ENCODE data around the gene SPAG6. TPM values are rescaled to one million over a fixed set of nuclear protein-coding genes. Genes with fewer than 3 reads are reported as not detected.

SPAG6 gene
- total RNA-seq, 2 experiments from 2014 or later: not detected

DNA sequence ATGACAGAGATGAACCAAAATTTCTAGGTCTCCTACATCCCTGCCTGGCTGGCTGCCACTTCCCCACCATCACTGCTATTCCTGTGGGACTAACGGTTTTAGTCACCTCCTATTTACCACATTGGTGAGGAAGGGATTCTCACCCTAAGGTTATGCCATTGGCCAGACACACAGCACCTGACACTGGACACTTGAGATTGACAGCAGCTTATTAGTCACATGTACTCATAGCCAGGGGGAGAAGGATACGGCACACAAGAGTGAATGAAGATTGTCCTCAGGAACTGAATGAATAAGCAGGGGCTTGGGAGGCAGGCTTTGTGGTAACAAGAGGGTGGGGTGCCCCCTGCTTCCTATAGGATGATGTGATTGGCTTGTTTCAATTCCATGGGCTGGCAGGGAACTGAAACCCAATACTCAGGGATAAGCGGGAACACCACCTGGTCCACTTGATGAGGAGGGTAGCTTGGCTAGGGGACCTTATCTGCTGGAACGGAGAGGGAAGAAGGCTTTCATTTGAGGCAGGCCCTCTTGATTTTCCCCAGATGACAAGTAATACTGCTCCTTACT, 99.0 kb downstream of the SPAG6 start:
- H3K4me3 Mint-ChIP-seq: no peak overlapping the region
- no peaks in the 10 kb centered on the region for H3K9me3 Mint-ChIP-seq
- H3K27ac Mint-ChIP-seq: no peak overlapping the region
- peaks cover 7% of the 10 kb centered on the region for H3K4me1 Mint-ChIP-seq (ENCODE audit: low read depth)
- CTCF ChIA-PET: interaction anchor here (0.9 kb wide), 1 partner anchor 948 kb away, joined by 3 read pairs; no protein-coding TSS in a partner anchor
- no peaks in the 10 kb centered on the region for H3K36me3 Mint-ChIP-seq (ENCODE audit: low read depth)
- DNase-seq: no peak
- peaks cover 2% of the 10 kb centered on the region for H3K27me3 Mint-ChIP-seq (ENCODE audit: low read depth)
- intact Hi-C loops (cut with micrococcal nuclease): no loop called here

DNA sequence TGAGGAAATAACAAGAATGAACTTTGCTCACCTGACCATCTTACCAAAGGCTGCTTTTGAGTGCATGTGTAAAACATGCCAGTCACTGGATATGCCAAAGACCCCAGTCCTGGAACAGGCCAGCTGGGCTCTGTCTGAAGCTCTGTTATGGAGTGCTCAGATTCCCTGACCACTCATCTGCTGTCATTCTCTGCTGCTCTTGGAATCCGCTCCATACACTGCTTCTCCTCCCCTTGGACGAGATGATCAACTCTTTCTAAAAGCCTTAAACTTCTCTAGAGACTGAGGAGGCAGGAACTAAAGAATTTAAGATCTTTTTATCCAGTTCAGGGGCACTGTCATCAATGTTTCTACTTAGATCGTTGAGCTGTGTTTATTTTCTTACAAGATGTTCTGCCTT, 100.2 kb downstream of the SPAG6 start:
- Mint-ChIP-seq H3K9me3 (no peaks in the 10 kb centered on the region), H3K36me3 (ENCODE audit: low read depth) (no peaks in the 10 kb centered on the region), H3K27me3 (ENCODE audit: low read depth) (peaks cover 2% of the 10 kb centered on the region), H3K4me3 (no peak overlapping the region), H3K27ac (no peak overlapping the region), H3K4me1 (ENCODE audit: low read depth) (peaks cover 3% of the 10 kb centered on the region)
- intact Hi-C loops (cut with micrococcal nuclease): no loop called here
- CTCF ChIA-PET: interaction anchor here (0.6 kb wide), 1 partner anchor 499 kb away, joined by 4 read pairs; no protein-coding TSS in a partner anchor
- no peak for DNase-seq

DNA sequence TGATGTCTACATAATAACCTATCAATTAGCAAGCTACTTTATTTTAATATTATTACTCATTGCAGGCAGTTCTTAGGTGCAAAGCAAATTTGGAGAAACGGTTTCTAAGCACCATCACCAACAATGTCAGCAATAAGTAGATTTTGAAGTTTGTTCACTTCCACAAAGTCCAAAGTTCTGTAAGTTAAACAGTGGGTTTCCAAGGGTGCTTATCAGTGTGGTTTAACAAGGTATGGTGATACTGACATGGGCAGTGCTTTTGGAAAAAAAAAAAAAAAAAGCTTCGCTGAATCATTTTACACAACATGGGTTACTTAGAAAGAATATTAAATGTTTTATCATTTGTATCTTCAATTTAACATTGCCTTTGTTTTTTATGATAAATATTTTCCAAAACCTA, 101.8 kb downstream of the SPAG6 start:
- intact Hi-C loops (cut with micrococcal nuclease): no loop called here
- CTCF ChIA-PET: interaction anchor here (1.1 kb wide), 1 partner anchor 41 kb away, joined by 3 read pairs; no protein-coding TSS in a partner anchor
- no peak overlapping the region for H3K4me3 Mint-ChIP-seq

DNA sequence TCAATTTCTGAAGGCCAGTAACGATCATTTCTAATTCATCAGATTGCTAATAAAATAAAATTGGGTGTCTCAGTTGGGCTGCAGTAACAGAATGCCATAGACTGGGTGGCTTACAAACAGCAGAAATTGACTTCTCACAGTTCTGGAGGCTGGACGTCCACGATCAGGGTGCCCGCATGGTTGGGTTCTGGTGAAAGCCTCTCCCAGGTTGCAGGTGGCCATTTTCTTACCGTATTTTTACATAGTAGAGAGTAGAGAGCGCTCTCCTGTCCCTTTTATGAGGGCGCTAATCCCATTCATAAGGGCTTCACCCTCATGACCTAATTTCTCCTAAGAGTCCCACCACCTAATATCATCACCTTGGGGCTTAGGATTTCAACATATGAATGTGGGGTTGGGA, 106.0 kb downstream of the SPAG6 start:
- Mint-ChIP-seq H3K9me3 (no peaks in the 10 kb centered on the region), H3K27me3 (ENCODE audit: low read depth) (peaks cover 2% of the 10 kb centered on the region), H3K27ac (no peak overlapping the region), H3K4me3 (no peak overlapping the region), H3K36me3 (ENCODE audit: low read depth) (no peaks in the 10 kb centered on the region), H3K4me1 (ENCODE audit: low read depth) (peaks cover 6% of the 10 kb centered on the region)
- intact Hi-C loops (cut with micrococcal nuclease): no loop called here
- CTCF ChIA-PET: no interaction called here
- no peak for DNase-seq

More for the DNA sequence above, 101.8 kb downstream of the SPAG6 start:
- H3K4me1 Mint-ChIP-seq (ENCODE audit: low read depth): peaks cover 3% of the 10 kb centered on the region
- no peak for DNase-seq
- no peaks in the 10 kb centered on the region for H3K36me3 Mint-ChIP-seq (ENCODE audit: low read depth)
- peaks cover 2% of the 10 kb centered on the region for H3K27me3 Mint-ChIP-seq (ENCODE audit: low read depth)
- H3K27ac Mint-ChIP-seq: no peak overlapping the region
- H3K9me3 Mint-ChIP-seq: no peaks in the 10 kb centered on the region

DNA sequence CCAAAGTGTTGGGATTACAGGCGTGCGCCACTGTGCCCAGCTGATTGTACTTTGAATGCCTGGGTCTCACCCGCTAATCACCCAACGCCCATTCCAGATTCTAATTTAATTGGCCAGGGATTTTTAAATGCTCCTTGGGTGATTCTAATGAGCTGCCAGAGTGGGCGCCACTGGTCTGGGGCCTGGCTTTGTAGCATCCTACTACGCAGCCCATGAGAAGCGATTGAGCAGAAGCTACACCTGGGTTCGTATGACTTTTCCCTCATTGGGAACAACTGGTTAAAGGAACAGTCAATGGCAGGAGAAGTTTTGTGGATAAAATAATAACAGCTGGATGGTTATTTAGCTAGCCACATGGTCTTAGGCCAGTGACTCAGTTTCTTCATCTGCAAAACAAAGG, 108.0 kb downstream of the SPAG6 start:
- no peak overlapping the region for H3K4me3 Mint-ChIP-seq
- H3K27ac Mint-ChIP-seq: no peak overlapping the region
- intact Hi-C loops (cut with micrococcal nuclease): no loop called here
- H3K4me1 Mint-ChIP-seq (ENCODE audit: low read depth): peaks cover 6% of the 10 kb centered on the region
- no peaks in the 10 kb centered on the region for H3K27me3 Mint-ChIP-seq (ENCODE audit: low read depth)
- CTCF ChIA-PET: interaction anchor here (0.6 kb wide), 1 partner anchor 113 kb away, joined by 4 read pairs; no protein-coding TSS in a partner anchor
- no peaks in the 10 kb centered on the region for H3K9me3 Mint-ChIP-seq
- no peaks in the 10 kb centered on the region for H3K36me3 Mint-ChIP-seq (ENCODE audit: low read depth)
- no peak for DNase-seq

DNA sequence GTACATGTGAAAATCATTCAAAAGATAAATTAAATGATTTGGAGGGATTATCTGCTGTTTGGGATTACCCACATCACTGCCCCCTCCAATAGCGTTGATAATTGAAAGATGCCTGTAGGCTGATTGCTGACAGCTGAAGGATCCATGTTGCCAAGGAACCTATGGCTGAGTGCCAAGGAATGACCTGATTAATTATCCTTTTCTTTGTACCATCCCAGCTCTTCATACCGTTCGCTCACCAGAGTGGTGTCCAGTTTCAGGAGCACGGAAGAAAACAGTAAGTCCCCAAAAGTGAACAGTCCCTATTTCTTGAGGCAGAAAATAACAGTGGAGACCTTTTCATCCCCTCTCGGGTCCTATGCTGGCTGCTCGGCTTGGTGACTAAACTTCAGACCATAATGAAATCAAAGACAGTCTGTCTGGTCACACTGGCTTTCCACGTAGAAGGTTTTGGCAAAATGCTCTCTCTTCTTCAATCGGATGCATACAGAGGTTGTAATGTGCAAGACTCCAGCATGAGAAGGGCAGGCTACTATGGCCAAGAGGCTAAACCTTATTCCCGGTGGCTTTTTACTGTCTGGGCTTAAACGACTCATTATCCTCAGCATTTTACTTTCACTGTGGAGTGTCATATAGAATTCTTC, 108.8 kb downstream of the SPAG6 start:
- DNase-seq: no peak
- H3K27ac Mint-ChIP-seq: no peak overlapping the region
- intact Hi-C loops (cut with micrococcal nuclease): no loop called here
- peaks cover 6% of the 10 kb centered on the region for H3K4me1 Mint-ChIP-seq (ENCODE audit: low read depth)
- no peaks in the 10 kb centered on the region for H3K27me3 Mint-ChIP-seq (ENCODE audit: low read depth)
- CTCF ChIA-PET: interaction anchor here (0.6 kb wide), 1 partner anchor 114 kb away, joined by 4 read pairs; no protein-coding TSS in a partner anchor
- no peaks in the 10 kb centered on the region for H3K9me3 Mint-ChIP-seq
- H3K36me3 Mint-ChIP-seq (ENCODE audit: low read depth): no peaks in the 10 kb centered on the region
- no peak overlapping the region for H3K4me3 Mint-ChIP-seq

DNA sequence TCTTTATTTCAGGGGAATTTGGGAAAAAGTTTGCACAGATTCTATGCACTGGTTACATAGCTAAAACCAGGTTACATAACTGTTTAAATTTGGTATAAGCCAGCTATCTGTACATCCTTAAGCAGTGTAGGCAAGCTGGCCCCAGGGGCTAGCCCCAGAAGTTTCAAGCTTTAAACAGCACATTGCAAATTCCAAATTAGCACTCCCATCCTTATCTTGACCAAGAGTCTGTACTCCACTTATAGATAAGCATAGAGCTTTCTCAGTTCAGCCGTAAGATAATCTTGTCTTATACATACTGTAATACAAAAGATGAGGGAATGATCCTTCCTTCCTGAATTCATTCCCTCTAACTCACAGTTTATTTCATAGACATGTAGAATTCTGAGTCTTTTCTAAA, 109.3 kb downstream of the SPAG6 start:
- CTCF ChIA-PET: interaction anchor here (1.2 to 2.0 kb wide), 2 partner anchors 21 to 535 kb away, joined by 3 to 5 read pairs; no protein-coding TSS in a partner anchor
- no peak for DNase-seq
- Mint-ChIP-seq H3K4me3 (no peak overlapping the region), H3K4me1 (ENCODE audit: low read depth) (peaks cover 6% of the 10 kb centered on the region), H3K27ac (no peak overlapping the region), H3K9me3 (no peaks in the 10 kb centered on the region), H3K36me3 (ENCODE audit: low read depth) (no peaks in the 10 kb centered on the region), H3K27me3 (ENCODE audit: low read depth) (no peaks in the 10 kb centered on the region)
- intact Hi-C loops (cut with micrococcal nuclease): no loop called here

DNA sequence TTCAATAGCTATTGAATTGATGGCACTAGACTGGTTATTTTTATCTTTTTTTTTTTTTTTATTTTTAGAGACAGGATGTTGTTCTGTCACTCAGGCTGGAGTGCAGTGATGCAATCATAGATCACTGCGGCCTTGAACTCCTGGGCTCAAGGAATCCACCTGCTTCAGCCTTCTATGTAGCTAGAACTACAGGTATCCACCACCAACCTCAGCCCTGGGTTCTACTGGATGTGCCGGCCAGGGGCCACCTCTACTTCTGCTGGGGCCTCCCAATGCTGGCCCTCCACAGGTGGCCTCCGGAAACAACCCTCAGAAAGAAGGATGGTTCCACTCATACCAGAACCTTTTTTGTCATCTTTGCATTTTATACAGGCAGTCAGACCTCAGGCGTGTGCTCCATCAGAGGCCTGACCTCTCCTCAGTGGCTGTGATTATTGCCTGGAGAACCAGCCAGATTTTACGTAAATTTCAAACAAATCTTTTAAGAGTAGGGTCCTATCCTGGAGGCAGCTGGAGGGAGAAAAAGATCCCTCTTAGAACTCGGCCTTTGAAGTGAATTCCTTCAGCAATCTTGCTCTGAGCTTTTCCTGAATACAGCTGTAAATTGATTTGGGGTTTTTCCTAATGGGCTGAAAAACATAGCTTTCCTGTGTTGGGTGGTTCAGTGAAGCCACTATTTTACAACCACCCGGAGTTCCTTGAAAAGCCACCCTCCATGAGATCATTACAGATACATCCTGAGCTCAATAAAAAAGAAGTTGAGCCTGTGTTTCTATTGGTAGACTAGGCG, 110.0 kb downstream of the SPAG6 start:
- H3K4me3 Mint-ChIP-seq: no peak overlapping the region
- H3K27me3 Mint-ChIP-seq (ENCODE audit: low read depth): no peaks in the 10 kb centered on the region
- intact Hi-C loops (cut with micrococcal nuclease): no loop called here
- CTCF ChIA-PET: interaction anchor here (1.2 to 2.0 kb wide), 2 partner anchors 21 to 534 kb away, joined by 3 to 5 read pairs; no protein-coding TSS in a partner anchor
- no peaks in the 10 kb centered on the region for H3K9me3 Mint-ChIP-seq
- H3K36me3 Mint-ChIP-seq (ENCODE audit: low read depth): no peaks in the 10 kb centered on the region
- peak; percentile 26 for DNase-seq
- no peak overlapping the region for H3K27ac Mint-ChIP-seq
- peaks cover 6% of the 10 kb centered on the region for H3K4me1 Mint-ChIP-seq (ENCODE audit: low read depth)

DNA sequence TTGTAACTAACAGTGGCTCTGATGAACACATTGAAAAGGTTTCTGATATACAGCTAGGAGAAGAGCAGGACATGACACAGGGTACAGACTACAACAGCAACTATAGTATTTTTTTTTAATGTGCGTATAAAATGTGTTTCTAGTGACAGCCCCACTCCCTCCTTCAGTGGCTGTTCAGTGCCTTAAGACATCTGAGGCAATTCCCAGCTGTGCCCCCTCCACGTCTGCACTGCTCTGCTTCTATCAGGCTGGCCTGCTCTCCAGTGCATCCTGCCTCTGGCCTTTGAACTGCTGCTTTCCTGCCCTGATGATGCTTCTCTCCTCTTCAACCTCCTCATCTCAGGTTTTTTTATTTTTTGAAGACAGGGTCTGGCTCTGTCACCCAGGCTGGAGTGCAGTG, 111.2 kb downstream of the SPAG6 start:
- Mint-ChIP-seq H3K9me3 (no peaks in the 10 kb centered on the region), H3K27me3 (ENCODE audit: low read depth) (no peaks in the 10 kb centered on the region), H3K36me3 (ENCODE audit: low read depth) (no peaks in the 10 kb centered on the region), H3K4me1 (ENCODE audit: low read depth) (peaks cover 6% of the 10 kb centered on the region), H3K27ac (no peak overlapping the region), H3K4me3 (no peak overlapping the region)
- DNase-seq: no peak
- intact Hi-C loops (cut with micrococcal nuclease): no loop called here
- CTCF ChIA-PET: interaction anchor here (2.0 kb wide), 1 partner anchor 20 kb away, joined by 5 read pairs; no protein-coding TSS in a partner anchor

DNA sequence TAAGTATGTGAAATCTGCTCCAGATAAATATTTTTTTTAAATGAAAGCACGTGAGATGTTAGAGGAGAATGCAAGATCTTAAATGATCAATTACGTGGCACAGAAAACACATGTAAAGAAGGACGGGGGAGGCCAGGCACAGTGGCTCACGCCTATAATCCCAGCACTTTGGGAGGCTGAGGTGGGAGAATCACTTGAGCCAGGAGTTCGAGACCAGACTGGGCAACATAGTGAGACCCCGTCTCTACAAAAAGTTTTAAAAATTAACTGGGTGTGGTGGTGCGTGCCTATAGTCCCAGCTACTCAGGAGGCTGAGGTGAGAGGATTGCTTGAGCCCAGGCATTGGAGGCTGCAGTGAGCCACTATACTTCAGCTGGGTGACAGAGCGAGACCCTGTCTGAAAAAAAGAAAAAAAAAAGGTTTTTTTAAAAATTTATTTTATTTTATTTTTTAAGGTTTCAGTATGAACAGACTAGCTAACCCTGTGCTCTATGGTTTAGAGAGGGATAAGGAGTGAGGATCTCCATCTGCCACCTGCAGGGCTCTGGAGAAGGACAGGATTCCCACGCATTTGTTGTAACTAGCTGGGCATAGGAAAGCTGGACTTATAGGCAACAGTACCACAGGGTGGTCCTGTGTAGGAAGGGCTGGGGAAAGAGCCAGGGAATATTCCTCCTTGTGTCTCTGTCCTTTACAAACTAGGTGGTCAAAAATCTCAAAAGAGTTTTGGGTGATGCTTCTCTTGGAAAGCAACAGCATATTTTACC, 113.2 kb downstream of the SPAG6 start:
- CTCF ChIA-PET: no interaction called here
- Mint-ChIP-seq H3K4me1 (ENCODE audit: low read depth) (peaks cover 6% of the 10 kb centered on the region), H3K4me3 (no peak overlapping the region), H3K36me3 (ENCODE audit: low read depth) (no peaks in the 10 kb centered on the region), H3K27me3 (ENCODE audit: low read depth) (no peaks in the 10 kb centered on the region), H3K9me3 (no peaks in the 10 kb centered on the region), H3K27ac (no peak overlapping the region)
- intact Hi-C loops (cut with micrococcal nuclease): no loop called here
- DNase-seq: no peak

DNA sequence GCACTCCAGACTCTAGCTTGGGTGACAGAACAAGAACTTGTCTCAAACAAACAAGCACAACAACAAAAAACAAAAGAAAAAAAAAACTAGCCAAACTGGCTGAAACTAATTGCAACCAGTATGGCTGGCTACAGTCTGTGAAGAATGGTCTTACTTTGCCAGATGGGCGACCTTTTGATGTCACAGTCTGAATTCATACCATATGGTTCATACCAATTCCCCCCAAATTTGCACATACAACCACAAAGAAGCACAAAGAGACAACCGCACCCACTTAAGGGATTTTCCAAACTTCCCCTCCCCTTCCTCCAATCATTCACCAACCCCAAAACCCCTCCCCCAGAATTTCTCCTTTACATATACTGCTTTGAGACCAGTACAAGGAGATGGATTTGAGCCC, 114.2 kb downstream of the SPAG6 start:
- Mint-ChIP-seq H3K9me3 (no peaks in the 10 kb centered on the region), H3K27me3 (ENCODE audit: low read depth) (no peaks in the 10 kb centered on the region), H3K4me3 (no peak overlapping the region), H3K4me1 (ENCODE audit: low read depth) (peaks cover 6% of the 10 kb centered on the region), H3K36me3 (ENCODE audit: low read depth) (no peaks in the 10 kb centered on the region), H3K27ac (no peak overlapping the region)
- DNase-seq: no peak
- intact Hi-C loops (cut with micrococcal nuclease): no loop called here
- CTCF ChIA-PET: no interaction called here

DNA sequence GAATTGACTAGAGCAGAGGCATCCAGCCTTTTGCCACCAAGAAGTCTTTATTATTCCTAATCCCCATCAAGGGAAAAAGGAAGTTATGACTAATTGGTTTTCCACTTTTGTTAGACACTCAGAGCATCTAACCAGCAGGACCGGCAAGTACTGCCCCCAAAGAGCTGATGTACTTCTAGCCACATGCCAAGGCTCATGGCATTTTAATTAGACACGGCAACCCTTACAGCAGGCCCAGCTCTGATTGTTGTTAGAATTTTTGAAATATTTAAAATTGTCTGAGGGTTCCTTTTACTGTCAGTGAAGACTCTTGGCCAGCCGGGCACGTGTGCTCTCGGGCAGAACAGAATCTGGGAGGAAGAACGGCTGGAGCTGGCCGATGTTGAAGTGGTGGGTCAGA, 114.8 kb downstream of the SPAG6 start:
- peaks cover 2% of the 10 kb centered on the region for H3K4me1 Mint-ChIP-seq (ENCODE audit: low read depth)
- no peaks in the 10 kb centered on the region for H3K36me3 Mint-ChIP-seq (ENCODE audit: low read depth)
- no peak overlapping the region for H3K4me3 Mint-ChIP-seq
- no peaks in the 10 kb centered on the region for H3K9me3 Mint-ChIP-seq
- CTCF ChIA-PET: interaction anchor here (0.7 kb wide), 1 partner anchor 57 kb away, joined by 3 read pairs; no protein-coding TSS in a partner anchor
- no peak for DNase-seq
- no peaks in the 10 kb centered on the region for H3K27me3 Mint-ChIP-seq (ENCODE audit: low read depth)
- intact Hi-C loops (cut with micrococcal nuclease): no loop called here
- no peak overlapping the region for H3K27ac Mint-ChIP-seq

Measured in activated naive CD4-positive, alpha-beta T cell treated with anti-CD3 and anti-CD28 coated beads for 36 hours (primary cell).